ENCODE results near the gene CIBAR2.

The CIBAR2 gene

GRCh38 chr16:85051683-85052082 is 60.6 kb downstream of the CIBAR2 start:
- no peaks in the 10 kb centered on the region for H3K9me3 ChIP-seq (ENCODE audit: control insufficient read depth, low read depth, low read length)
- no peak overlapping the region for H3K27ac ChIP-seq (ENCODE audit: low read length)
- no peaks in the 10 kb centered on the region for H3K36me3 ChIP-seq (ENCODE audit: control insufficient read depth, low read depth, low read length)
- H3K27me3 ChIP-seq (ENCODE audit: control insufficient read depth, insufficient read depth, low read length), result no peaks in the 10 kb centered on the region
- H3K4me1 ChIP-seq (ENCODE audit: control insufficient read depth, low read depth, low read length), result peaks cover 5% of the 10 kb centered on the region
- no peak overlapping the region for H3K4me3 ChIP-seq (ENCODE audit: low read length)
- no peak overlapping the region for H3K9ac ChIP-seq (ENCODE audit: low read length)

GRCh38 chr16:85051067-85051581 is 61.1 kb downstream of the CIBAR2 start:
- no peak overlapping the region for H3K4me3 ChIP-seq (ENCODE audit: low read length)
- H3K27ac ChIP-seq (ENCODE audit: low read length), result no peak overlapping the region
- no peak overlapping the region for H3K9ac ChIP-seq (ENCODE audit: low read length)
- no peaks in the 10 kb centered on the region for H3K36me3 ChIP-seq (ENCODE audit: control insufficient read depth, low read depth, low read length)
- H3K9me3 ChIP-seq (ENCODE audit: control insufficient read depth, low read depth, low read length), result no peaks in the 10 kb centered on the region
- H3K27me3 ChIP-seq (ENCODE audit: control insufficient read depth, insufficient read depth, low read length), result no peaks in the 10 kb centered on the region
- no peaks in the 10 kb centered on the region for H3K4me1 ChIP-seq (ENCODE audit: control insufficient read depth, low read depth, low read length)

- Histone ChIP-seq H3K27ac (ENCODE audit: low read length) (no peak overlapping the region), H3K9ac (ENCODE audit: low read length) (no peak overlapping the region)
Measured at GRCh38 chr16:85049706-85050305, 62.5 kb downstream of the CIBAR2 start.

GRCh38 chr16:85048921-85049562 is 63.2 kb downstream of the CIBAR2 start:
- H3K4me1 ChIP-seq (ENCODE audit: control insufficient read depth, low read depth, low read length), result no peaks in the 10 kb centered on the region
- H3K36me3 ChIP-seq (ENCODE audit: control insufficient read depth, low read depth, low read length), result no peaks in the 10 kb centered on the region
- no peaks in the 10 kb centered on the region for H3K27me3 ChIP-seq (ENCODE audit: control insufficient read depth, insufficient read depth, low read length)
- H3K4me3 ChIP-seq (ENCODE audit: low read length), result no peak overlapping the region
- H3K9ac ChIP-seq (ENCODE audit: low read length), result no peak overlapping the region
- H3K27ac ChIP-seq (ENCODE audit: low read length), result no peak overlapping the region
- no peaks in the 10 kb centered on the region for H3K9me3 ChIP-seq (ENCODE audit: control insufficient read depth, low read depth, low read length)

More at GRCh38 chr16:85049706-85050305, 62.5 kb downstream of the CIBAR2 start:
- Histone ChIP-seq H3K9me3 (ENCODE audit: control insufficient read depth, low read depth, low read length) (no peaks in the 10 kb centered on the region), H3K36me3 (ENCODE audit: control insufficient read depth, low read depth, low read length) (no peaks in the 10 kb centered on the region), H3K4me1 (ENCODE audit: control insufficient read depth, low read depth, low read length) (no peaks in the 10 kb centered on the region), H3K4me3 (ENCODE audit: low read length) (no peak overlapping the region), H3K27me3 (ENCODE audit: control insufficient read depth, insufficient read depth, low read length) (no peaks in the 10 kb centered on the region)

All from iPS-18a (cell line).